ENCODE measurements around the gene RNF223. TPM values are rescaled to one million over a fixed set of nuclear protein-coding genes. Genes with fewer than 3 reads are reported as not detected.

RNF223 gene
- total RNA-seq, 4 donors from 2014 or later, result not detected

- TF ChIP-seq CTCF (IDR thresholded peaks at IDR 0.05; ENCODE audit: low read depth), result no peak
Measured at GRCh38 chr1:1083416-1084371, 9.6 kb upstream of the RNF223 start.

- no peak for TF ChIP-seq CTCF (IDR thresholded peaks at IDR 0.05; ENCODE audit: low read depth)
Measured at GRCh38 chr1:1082776-1083415, 8.8 kb upstream of the RNF223 start.

GRCh38 chr1:1082239-1082775 lies 8.2 kb upstream of the RNF223 start:
- TF ChIP-seq CTCF (IDR thresholded peaks at IDR 0.05; ENCODE audit: low read depth), result no peak

GRCh38 chr1:1081311-1082238 lies 7.5 kb upstream of the RNF223 start:
- TF ChIP-seq CTCF (IDR thresholded peaks at IDR 0.05; ENCODE audit: low read depth), result no peak

- TF ChIP-seq CTCF (IDR thresholded peaks at IDR 0.05; ENCODE audit: low read depth), result no peak
Measured at GRCh38 chr1:1080951-1081310, 6.8 kb upstream of the RNF223 start.

- TF ChIP-seq CTCF (IDR thresholded peaks at IDR 0.05; ENCODE audit: low read depth), result no peak
Measured at GRCh38 chr1:1080122-1080757, 6.1 kb upstream of the RNF223 start.

Data from subcutaneous adipose tissue (tissue), 4 donors.